HG02943 (cell line): ENCODE measurements around the gene CYP4V2.

ENCODE experiments used
- ATAC-seq: cut with Tn5 transposase; IDR thresholded peaks from one replicate; pipeline ENCODE4 v1.9.1; 2021; ENCODE audit warnings: mild to moderate bottlenecking, low read depth, moderate library complexity; ENCODE audit not compliant: unreplicated experiment

CYP4V2 gene

DNA sequence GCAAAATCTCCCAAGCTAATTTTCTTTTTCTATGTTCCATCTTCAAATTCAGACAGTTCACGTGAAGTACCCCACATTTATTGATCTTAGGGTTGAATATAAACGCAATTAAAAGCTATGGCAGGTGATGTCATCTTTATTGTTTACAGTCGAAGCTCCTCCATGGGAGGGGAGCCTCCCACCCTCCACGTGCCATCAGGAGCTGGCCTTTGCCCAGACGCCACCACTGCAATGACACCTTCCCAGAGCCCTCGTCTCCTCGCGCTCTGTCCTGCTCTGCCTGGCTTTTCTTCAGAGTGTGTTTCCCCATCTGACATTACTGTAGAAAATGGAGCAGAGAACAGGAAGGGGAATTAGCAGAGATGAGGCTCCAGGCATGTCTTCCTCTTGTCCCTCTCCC is 18.8 kb upstream of the CYP4V2 start:
- no peak for ATAC-seq

DNA sequence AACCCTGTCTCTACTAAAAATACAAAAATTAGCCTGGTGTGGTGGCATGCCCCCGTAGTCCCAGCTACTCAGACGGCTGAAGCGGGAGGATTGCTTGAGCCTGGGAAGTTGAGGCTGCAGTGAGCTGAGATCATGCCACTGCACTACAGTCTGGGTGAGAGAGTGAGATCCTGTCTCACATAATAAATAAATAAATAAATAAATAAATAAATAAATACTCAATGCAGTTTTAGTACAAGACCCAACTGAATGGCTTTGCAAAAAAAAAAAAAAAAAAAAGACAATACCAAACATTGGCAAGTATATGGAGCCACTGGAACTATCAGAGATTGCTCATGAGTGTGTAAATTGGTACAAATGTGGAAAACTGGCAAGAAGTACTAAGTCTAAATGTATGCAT is 3.3 kb upstream of the CYP4V2 start:
- no peak for ATAC-seq

- no peak for ATAC-seq
Measured at GRCh38 chr4:186189656-186190055, 1.7 kb upstream of the CYP4V2 start.

- peak; percentile 39 for ATAC-seq
Measured at GRCh38 chr4:186190581-186191199, 677 bp upstream of the CYP4V2 start.

DNA sequence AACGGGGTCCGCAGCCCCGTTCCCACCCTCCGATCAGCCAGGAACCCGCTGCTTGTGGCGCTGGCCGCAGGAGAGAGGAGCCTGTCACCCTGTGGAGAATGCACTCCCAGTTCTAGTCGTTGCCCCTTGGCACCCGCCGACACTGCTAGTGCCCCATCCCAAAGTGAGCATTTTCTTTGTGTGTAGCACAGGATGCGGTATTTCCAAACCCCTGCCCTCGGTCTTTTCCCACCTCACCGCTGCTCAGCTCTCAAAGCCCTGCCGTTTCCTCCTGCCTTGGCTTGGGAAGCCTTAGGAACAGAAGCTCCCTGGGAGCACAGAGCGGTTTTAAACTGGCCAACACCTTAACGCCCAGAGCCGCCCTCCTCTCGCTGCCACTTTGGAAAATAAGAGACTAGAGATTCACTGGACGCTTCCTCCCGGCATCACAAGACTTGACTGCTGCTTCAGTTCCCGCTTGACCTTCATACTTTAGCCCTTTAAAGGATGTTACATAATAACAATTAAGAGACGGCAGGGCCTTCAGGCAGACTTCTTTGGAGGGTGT is 772 bp downstream of the CYP4V2 start:
- ATAC-seq = peak; percentile 16

DNA sequence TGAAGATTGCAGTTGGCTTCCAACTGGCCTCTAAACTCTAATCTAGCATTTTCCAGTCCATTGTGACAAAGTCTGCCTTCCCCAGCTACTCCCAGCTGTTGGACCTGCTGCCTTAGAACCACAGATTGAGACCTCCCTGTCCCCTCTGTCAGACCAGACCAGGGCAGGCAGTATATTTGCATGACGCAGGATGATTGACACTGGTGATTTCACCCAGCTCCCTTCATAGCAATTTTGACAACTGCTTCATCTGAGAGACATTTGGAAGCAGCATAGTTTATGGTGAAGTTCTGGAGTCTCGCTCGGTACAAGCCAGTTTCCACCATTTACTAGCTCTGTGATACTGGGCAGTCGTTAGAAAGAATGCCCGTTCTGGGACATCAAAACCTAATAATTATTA is 2.5 kb downstream of the CYP4V2 start:
- no peak for ATAC-seq

- ATAC-seq = no peak
Measured at GRCh38 chr4:186196063-186196462, 4.7 kb downstream of the CYP4V2 start.

GRCh38 chr4:186200516-186200915 is 9.1 kb downstream of the CYP4V2 start:
- ATAC-seq = no peak

DNA sequence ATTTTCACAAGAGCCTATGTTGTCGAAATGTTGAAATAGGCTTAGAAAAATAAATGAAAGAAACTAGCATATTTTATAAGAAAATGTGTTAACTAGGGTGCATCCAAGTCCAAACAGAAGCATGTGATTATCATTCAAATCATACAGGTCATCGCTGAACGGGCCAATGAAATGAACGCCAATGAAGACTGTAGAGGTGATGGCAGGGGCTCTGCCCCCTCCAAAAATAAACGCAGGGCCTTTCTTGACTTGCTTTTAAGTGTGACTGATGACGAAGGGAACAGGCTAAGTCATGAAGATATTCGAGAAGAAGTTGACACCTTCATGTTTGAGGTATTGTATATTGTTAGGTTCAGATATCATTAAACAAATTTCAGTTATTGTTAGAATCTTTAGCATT is 9.6 kb downstream of the CYP4V2 start:
- ATAC-seq = no peak

GRCh38 chr4:186201535-186202230 is 10.3 kb downstream of the CYP4V2 start:
- peak; percentile 54 for ATAC-seq

DNA sequence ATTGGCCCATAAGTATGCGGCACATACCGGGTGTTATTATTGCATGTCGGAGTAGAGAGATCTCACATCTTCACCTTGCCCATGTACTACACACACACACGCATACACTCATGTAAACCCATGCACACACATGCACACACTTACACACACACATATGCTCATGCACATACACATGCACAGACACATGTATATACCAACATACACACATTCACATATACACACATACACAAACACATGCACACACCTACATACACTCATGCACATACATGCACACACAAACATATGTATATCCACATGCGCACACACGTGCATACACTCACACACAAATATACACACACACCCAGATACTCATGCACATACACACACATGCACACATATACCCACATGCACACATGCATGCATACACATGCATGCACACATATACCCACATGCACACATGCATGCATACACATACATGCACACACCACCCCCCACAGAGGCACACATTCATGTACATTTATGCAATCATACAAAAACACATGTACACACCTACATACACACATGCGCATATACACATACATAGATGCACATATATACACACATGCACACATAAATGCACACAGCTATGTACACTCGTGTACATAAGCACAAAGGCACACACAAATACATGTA is 11.2 kb downstream of the CYP4V2 start:
- no peak for ATAC-seq

DNA sequence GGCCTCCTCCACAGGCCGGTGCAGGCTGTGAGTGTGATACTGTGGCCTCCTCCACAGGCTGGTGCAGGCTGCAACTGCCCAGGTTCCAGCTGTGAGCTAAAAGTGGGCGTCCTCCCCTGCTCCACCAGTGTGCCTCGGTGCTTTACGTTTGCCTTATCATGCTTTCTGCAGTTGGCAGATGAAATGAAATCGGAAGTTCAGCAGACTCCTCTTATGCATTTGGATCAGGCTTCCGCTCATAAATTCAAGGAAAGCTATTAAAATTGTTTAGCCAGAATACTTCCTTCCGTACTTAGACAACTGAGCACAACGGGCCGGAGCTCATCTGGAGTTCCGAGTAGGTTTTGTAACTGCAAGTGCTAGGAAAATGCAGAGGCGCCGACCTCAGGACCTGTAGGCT is 12.0 kb downstream of the CYP4V2 start:
- no peak for ATAC-seq

GRCh38 chr4:186204103-186204559 is 12.8 kb downstream of the CYP4V2 start:
- peak; percentile 69 for ATAC-seq

- ATAC-seq = no peak
Measured at GRCh38 chr4:186204686-186205085, 13.3 kb downstream of the CYP4V2 start.

GRCh38 chr4:186205156-186205555 is 13.8 kb downstream of the CYP4V2 start:
- ATAC-seq = no peak

GRCh38 chr4:186216465-186217024 is 25.2 kb downstream of the CYP4V2 start:
- no peak for ATAC-seq

- ATAC-seq = no peak
Measured at GRCh38 chr4:186217733-186218293, 26.4 kb downstream of the CYP4V2 start.

GRCh38 chr4:186221624-186222023 is 30.3 kb downstream of the CYP4V2 start:
- ATAC-seq = no peak

GRCh38 chr4:186225848-186226247 is 34.5 kb downstream of the CYP4V2 start:
- ATAC-seq = no peak

DNA sequence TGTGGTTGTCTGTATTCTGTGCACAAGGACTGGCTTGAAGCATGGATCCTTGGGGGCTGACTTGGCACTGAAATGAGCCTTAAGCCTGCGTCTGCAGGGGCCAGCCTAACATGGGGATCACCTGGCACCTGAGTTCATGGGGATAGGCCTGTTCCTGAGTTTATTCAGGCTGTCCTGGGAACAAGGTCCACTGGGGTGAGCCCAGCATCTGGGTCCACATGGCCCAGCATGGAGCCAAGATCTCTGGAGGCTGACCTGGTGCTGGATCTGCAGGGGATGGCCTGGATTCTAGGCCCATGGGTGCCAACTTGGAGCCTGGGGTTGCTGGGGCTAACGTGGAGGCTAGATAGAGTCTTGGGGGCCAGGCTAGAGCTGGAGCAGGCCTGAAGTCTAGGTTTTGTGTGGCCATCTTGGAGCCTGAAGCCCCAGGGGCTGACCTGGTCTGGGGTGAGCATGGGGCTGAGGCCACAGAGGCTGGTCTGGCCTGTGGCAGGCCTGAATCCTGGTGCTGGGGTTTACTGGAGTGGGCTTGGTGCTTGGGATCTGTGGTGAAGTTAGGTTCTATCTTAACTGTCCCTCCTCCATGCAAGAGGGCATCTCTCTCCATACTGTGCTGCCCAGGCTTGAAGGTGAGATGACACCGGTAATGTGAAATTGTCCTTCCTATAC is 35.3 kb downstream of the CYP4V2 start:
- no peak for ATAC-seq
